Activated CD4-positive, CD25-positive, alpha-beta regulatory T cell (primary cell): Measurements from ENCODE around the gene PIAS4.
"Not testable (repeated sequence)": the region's sequence is repeated elsewhere in the genome, so short reads cannot be mapped to it uniquely, and the experiment has no call there.

Source experiments
- DNase-seq, 4 experiments: peaks; one replicate each; lab custom pipeline; 2025; lab: John Stamatoyannopoulos, UW

Gene PIAS4

GRCh38 chr19:3998667-3999412 lies 8.7 kb upstream of the PIAS4 start:
- DNase-seq, result not testable (repeated sequence)

GRCh38 chr19:4000798-4001197 lies 6.7 kb upstream of the PIAS4 start:
- not testable (repeated sequence) for DNase-seq

DNA sequence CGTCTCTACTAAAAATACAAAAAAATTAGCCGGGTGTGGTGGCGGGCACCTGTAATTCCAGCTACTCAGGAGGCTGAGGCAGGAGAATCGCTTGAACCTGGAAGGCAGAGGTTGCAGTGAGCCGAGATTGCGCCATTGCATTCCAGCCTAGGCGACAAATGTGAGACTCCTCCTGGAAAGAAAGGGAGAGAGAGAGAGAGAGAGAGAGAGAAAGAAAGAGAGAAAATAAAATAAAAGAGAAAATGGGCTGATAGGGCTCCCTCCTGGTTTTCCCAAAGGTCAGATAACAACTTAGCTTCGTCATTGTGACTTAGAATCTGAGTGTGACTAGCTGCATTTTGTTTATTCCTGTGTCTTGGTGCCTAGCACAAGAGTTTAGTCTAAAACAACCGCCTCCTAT lies 2.1 kb upstream of the PIAS4 start:
- DNase-seq, result not testable (repeated sequence)

DNA sequence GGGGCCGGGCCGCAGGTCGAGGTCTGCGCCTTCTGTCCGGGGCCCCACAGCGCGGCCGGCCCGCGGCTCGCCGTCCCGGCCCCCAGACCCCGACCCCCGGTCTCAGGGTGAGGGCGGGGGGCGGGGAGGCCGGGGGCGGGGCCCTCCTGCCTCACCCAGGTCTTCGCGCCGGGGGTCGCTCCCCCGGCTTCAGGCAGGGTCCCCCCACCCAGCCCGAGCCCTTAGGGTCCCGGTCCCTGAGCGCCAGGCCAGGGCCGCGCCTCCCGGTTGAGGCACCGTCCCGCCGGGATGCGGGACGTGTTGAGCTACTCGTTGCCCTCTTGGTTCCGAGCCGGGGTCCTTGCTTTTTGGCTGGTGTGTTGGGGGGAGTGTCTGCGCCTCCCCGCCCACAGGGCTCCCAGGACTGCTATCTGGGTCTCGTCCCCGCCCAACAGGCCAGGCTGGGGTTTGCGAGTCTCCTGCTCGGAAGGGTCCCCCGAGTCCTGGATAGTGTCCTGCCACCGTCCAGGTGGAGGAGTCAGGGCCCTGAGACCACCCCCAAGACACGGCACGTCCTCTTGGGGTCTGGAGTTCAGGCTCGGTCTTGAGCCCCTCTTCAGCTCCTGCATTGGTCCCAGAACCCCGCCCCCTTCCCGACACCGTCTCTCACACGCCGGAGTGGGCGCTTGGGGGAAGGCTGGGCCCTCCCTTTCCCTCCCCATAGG lies 452 bp downstream of the PIAS4 start:
- DNase-seq, result no peak

- DNase-seq, result no peak
These were observed 2.7 kb downstream of the PIAS4 start for GRCh38 chr19:4009990-4010807.

DNA sequence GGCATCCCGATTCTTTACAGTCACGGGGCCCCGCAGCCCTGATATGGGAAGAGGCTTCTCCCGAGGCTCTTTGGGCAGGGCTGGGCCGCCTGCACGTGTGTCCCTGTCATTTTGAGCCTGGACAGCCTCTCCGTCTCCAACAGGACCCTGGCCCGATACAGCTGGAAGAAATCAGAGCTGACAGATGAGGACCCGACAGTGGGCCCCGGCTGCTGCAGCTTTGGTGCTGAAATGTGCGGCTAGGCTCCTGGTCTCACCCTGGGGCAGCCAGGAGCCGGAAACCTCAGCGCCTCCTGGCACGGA lies 3.2 kb downstream of the PIAS4 start:
- no peak for DNase-seq

- not testable (repeated sequence) for DNase-seq
These were observed 3.9 kb downstream of the PIAS4 start for GRCh38 chr19:4011430-4011829.

DNA sequence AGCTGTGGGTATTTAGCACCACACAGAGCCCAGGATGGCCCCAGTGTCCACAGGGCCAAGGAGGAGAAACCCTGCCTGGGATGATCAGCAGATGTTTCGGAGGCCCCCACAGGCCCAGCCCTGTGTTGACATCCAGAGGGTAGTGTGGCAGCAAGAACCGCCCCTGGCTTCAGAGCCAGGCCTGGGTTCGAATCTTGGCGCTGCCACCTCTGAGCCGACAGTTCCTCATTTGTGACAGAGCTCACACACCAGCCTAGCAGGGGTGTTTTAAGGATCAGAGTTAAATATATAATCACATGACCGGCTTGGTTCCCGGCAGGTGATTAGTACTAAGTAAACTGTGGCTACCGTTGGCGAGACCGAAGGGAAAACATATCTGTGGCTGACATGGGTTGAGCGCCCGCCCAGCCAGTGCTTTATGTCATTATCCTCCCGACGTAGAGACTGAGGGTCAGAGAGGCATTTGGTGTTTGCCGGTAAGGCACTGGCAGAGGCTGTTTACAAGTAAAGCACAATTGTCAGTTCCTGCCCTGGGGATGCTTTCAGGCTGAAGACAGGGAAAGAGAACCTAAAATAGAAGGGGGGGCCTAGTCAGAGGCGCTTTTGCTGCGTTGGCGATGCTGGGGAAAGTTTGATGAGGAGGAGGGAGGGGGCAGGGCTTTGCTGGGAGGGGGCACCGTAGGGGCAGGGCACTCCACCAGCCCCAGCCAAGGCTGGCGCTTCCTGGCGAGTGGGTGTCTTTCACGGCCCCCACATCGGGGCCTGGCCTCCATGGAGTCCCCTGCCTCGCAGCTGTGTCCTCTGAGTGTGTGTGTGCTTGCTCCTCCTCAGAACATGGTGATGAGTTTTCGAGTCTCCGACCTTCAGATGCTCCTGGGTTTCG lies 4.8 kb downstream of the PIAS4 start:
- DNase-seq, result no peak

DNA sequence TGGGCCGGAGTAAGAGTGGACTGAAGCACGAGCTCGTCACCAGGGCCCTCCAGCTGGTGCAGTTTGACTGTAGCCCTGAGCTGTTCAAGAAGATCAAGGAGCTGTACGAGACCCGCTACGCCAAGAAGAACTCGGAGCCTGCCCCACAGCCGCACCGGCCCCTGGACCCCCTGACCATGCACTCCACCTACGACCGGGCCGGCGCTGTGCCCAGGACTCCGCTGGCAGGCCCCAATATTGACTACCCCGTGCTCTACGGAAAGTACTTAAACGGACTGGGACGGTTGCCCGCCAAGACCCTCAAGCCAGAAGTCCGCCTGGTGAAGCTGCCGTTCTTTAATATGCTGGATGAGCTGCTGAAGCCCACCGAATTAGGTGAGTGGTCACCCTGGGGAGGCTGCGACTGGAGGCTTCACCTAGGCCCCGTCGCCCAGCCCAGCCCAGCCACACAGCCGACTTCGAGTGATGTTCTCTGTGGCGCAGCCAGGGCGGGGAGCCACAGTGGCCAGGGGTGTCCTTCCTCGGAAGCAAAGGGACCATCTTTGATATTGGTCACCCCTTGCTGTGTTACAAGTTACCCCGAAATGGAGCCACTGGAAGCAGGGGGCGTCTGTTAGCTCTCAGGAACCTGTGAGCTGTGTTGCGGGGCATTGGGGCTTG lies 5.6 kb downstream of the PIAS4 start:
- DNase-seq, result no peak

GRCh38 chr19:4013886-4014540 lies 6.5 kb downstream of the PIAS4 start:
- no peak for DNase-seq

- DNase-seq, result no peak
These were observed 7.3 kb downstream of the PIAS4 start for GRCh38 chr19:4014541-4015491.

DNA sequence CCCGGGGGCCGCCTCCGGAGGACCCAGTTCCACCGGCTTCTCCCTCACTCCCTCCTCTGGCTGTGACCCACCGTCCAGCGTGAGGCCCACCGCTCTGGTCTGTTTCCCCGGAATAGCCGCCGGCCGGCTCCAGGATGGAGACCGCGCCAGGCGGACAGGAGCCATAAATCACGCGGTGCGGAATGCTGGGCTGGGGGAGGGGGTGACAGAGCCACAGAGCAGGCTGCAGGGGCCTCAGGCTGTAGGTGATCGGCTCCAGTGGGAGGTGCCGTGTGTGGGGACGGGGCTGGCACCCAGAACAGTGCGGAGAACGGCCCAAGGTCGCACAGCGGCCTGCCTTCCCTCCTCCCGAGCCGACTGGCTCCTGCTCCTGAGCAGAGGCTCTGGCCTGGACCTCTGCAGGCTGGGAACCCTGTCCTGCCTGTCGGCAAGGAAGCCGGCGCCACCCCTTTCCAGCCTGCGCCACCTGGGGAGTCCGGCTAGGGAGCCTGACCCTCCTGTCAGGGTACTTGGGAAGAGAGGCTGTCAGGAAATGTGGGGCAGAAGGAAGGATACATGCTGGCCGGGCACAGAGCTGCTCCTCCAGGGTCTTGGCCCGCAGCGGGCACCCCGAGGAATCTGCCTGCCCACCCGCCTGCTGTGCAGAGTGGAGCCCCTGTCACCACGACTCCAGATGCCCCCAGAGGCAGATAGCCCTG lies 8.3 kb downstream of the PIAS4 start:
- no peak for DNase-seq

- no peak for DNase-seq
These were observed 8.9 kb downstream of the PIAS4 start for GRCh38 chr19:4016486-4016885.

- DNase-seq, result no peak
These were observed 9.5 kb downstream of the PIAS4 start for GRCh38 chr19:4016903-4017638.

- no peak for DNase-seq
These were observed 10.6 kb downstream of the PIAS4 start for GRCh38 chr19:4018140-4018613.

GRCh38 chr19:4018775-4019504 lies 11.4 kb downstream of the PIAS4 start:
- no peak for DNase-seq

- DNase-seq, result no peak
These were observed 12.0 kb downstream of the PIAS4 start for GRCh38 chr19:4019578-4019977.
